WTC11 (cell line): ENCODE results near the gene DNASE2B. TPM values are rescaled to one million over a fixed set of nuclear protein-coding genes. Genes with fewer than 3 reads are reported as not detected.

Source experiments
- ATAC-seq: fragments of 200-7000 bp; cut with Tn5 transposase; 2 replicates; pipeline ENCODE4 v1.10.0; 2021; ENCODE audit warnings: mild to moderate bottlenecking, moderate library complexity
- CTCF ChIA-PET: fragments of 300-600 bp; sonication (Branson Sonifier 250); formaldehyde crosslinking; loops from one replicate; lab custom pipeline; 2021; ENCODE audit warnings: antibody characterized with exemption; lab: Charles Lee
- POLR2A ChIA-PET: fragments of 350-600 bp; sonication (Branson Sonifier 250); formaldehyde crosslinking; loops from one replicate; lab custom pipeline; 2021; ENCODE audit warnings: antibody characterized with exemption; lab: Charles Lee
- DNase-seq: peaks from one replicate; pipeline ENCODE4 v3.0.0; 2021; ENCODE audit warnings: low spot score
- H3K27ac Mint-ChIP-seq: 2 replicates; pipeline ENCODE4 v1.8.0; 2021; ENCODE audit warnings: mixed read lengths
- H3K27me3 Mint-ChIP-seq: 2 replicates; pipeline ENCODE4 v1.8.0; 2021; ENCODE audit warnings: low read depth, mild to moderate bottlenecking, moderate library complexity, mixed read lengths
- H3K36me3 Mint-ChIP-seq: 2 replicates; pipeline ENCODE4 v1.8.0; 2021; ENCODE audit warnings: mixed read lengths
- H3K4me1 Mint-ChIP-seq: 2 replicates; pipeline ENCODE4 v1.8.0; 2022; ENCODE audit warnings: mixed read lengths
- H3K4me3 Mint-ChIP-seq: 2 replicates; pipeline ENCODE4 v1.8.0; 2021; ENCODE audit warnings: mild to moderate bottlenecking, moderate library complexity, mixed read lengths
- H3K9me3 Mint-ChIP-seq: 2 replicates; pipeline ENCODE4 v1.8.0; 2021; ENCODE audit warnings: mixed read lengths
- EMX1 ChIP-seq: fragments of 250-450 bp; sonication (Bioruptor Pico); IDR thresholded peaks from 2 replicates; pipeline ENCODE4 v1.8.0; 2021; ENCODE audit warnings: mild to moderate bottlenecking
- ESRRA ChIP-seq: sonication (generic); formaldehyde crosslinking; IDR thresholded peaks from 2 replicates; pipeline ENCODE4 v1.8.1; 2022; ENCODE audit warnings: mild to moderate bottlenecking, missing genetic modification reagents, borderline replicate concordance
- FOXP1 ChIP-seq: sonication (generic); formaldehyde crosslinking; IDR thresholded peaks from 2 replicates; pipeline ENCODE4 v1.8.0; 2022; ENCODE audit warnings: missing genetic modification reagents, mild to moderate bottlenecking, moderate library complexity, borderline replicate concordance
- HMGXB4 ChIP-seq: sonication (generic); formaldehyde crosslinking; IDR thresholded peaks from 2 replicates; pipeline ENCODE4 v1.8.1; 2023; ENCODE audit warnings: mild to moderate bottlenecking, moderate library complexity, missing genetic modification reagents
- MXD4 ChIP-seq: fragments of 250-450 bp; sonication (Bioruptor Pico); IDR thresholded peaks from 2 replicates; pipeline ENCODE4 v1.8.0; 2021; ENCODE audit warnings: mild to moderate bottlenecking, moderate library complexity, borderline replicate concordance
- NFYB ChIP-seq: sonication (generic); formaldehyde crosslinking; conservative IDR thresholded peaks from 2 replicates; pipeline ENCODE4 v1.8.0; 2022; ENCODE audit warnings: low read depth, missing genetic modification reagents
- NR3C1 ChIP-seq: sonication (generic); formaldehyde crosslinking; conservative IDR thresholded peaks from 2 replicates; pipeline ENCODE4 v1.8.1; 2023; ENCODE audit warnings: low read depth, mild to moderate bottlenecking, missing genetic modification reagents
- TP53 ChIP-seq: sonication (generic); formaldehyde crosslinking; IDR thresholded peaks from 2 replicates; pipeline ENCODE4 v1.8.1; 2023; ENCODE audit warnings: mild to moderate bottlenecking, missing genetic modification reagents
- ZNF396 ChIP-seq: fragments of 250-450 bp; sonication (Bioruptor Pico); IDR thresholded peaks from 2 replicates; pipeline ENCODE4 v1.8.0; 2021; ENCODE audit warnings: mild to moderate bottlenecking, moderate library complexity, borderline replicate concordance
- ZNF671 ChIP-seq: fragments of 250-450 bp; sonication (Bioruptor Pico); IDR thresholded peaks from 2 replicates; pipeline ENCODE4 v1.8.0; 2021; ENCODE audit warnings: mild to moderate bottlenecking
- total RNA-seq: library from RNA; stranded (reverse); gene quantifications from 3 replicates; pipeline ENCODE4 v1.2.3, GENCODE V29; 2021
- TF ChIP-seq, protein P1 (sequence below): sonication (generic); formaldehyde crosslinking; IDR thresholded peaks from 2 replicates; pipeline ENCODE4 v1.8.0; 2022; ENCODE audit warnings: missing genetic modification reagents
- TF ChIP-seq, protein P2 (sequence below): fragments of 250-450 bp; sonication (Bioruptor Pico); IDR thresholded peaks from 2 replicates; pipeline ENCODE4 v2.1.2; 2022; ENCODE audit warnings: mild to moderate bottlenecking, moderate library complexity
- TF ChIP-seq, protein P3 (sequence below): sonication (generic); formaldehyde crosslinking; IDR thresholded peaks from 2 replicates; pipeline ENCODE4 v1.8.0; 2023; ENCODE audit warnings: missing genetic modification reagents, mild to moderate bottlenecking, borderline replicate concordance
- TF ChIP-seq, protein P4 (sequence below): sonication (generic); formaldehyde crosslinking; IDR thresholded peaks from 2 replicates; pipeline ENCODE4 v1.8.1; 2022; ENCODE audit warnings: missing genetic modification reagents, borderline replicate concordance
- TF ChIP-seq, protein P5 (sequence below): fragments of 250-450 bp; sonication (Bioruptor Pico); IDR thresholded peaks from 2 replicates; pipeline ENCODE4 v1.9.0; 2021; ENCODE audit warnings: mild to moderate bottlenecking
- TF ChIP-seq, protein P6 (sequence below): sonication (generic); formaldehyde crosslinking; IDR thresholded peaks from 2 replicates; pipeline ENCODE4 v1.8.1; 2022; ENCODE audit warnings: mild to moderate bottlenecking, moderate library complexity, missing genetic modification reagents
- TF ChIP-seq, protein P7 (sequence below): sonication (generic); formaldehyde crosslinking; conservative IDR thresholded peaks from 2 replicates; pipeline ENCODE4 v1.8.1; 2022; ENCODE audit warnings: mild to moderate bottlenecking, missing genetic modification reagents
- TF ChIP-seq, protein P8 (sequence below): sonication (generic); formaldehyde crosslinking; IDR thresholded peaks from 2 replicates; pipeline ENCODE4 v1.8.0; 2022; ENCODE audit warnings: mild to moderate bottlenecking, missing genetic modification reagents

The DNASE2B gene
- total RNA-seq, 1 experiment from 2014 or later: 0.15 TPM

- CTCF ChIA-PET: no interaction called here
- no peaks in the 10 kb centered on the region; the same call in 1 of the 2 replicates for H3K27me3 Mint-ChIP-seq
- DNase-seq (no peak), ATAC-seq (no peak)
- POLR2A ChIA-PET: no interaction called here
- H3K9me3 Mint-ChIP-seq: peaks cover 17% of the 10 kb centered on the region
- H3K4me3 Mint-ChIP-seq: no peak overlapping the region
- no peaks in the 10 kb centered on the region for H3K4me1 Mint-ChIP-seq
- TF ChIP-seq, protein P1, sequence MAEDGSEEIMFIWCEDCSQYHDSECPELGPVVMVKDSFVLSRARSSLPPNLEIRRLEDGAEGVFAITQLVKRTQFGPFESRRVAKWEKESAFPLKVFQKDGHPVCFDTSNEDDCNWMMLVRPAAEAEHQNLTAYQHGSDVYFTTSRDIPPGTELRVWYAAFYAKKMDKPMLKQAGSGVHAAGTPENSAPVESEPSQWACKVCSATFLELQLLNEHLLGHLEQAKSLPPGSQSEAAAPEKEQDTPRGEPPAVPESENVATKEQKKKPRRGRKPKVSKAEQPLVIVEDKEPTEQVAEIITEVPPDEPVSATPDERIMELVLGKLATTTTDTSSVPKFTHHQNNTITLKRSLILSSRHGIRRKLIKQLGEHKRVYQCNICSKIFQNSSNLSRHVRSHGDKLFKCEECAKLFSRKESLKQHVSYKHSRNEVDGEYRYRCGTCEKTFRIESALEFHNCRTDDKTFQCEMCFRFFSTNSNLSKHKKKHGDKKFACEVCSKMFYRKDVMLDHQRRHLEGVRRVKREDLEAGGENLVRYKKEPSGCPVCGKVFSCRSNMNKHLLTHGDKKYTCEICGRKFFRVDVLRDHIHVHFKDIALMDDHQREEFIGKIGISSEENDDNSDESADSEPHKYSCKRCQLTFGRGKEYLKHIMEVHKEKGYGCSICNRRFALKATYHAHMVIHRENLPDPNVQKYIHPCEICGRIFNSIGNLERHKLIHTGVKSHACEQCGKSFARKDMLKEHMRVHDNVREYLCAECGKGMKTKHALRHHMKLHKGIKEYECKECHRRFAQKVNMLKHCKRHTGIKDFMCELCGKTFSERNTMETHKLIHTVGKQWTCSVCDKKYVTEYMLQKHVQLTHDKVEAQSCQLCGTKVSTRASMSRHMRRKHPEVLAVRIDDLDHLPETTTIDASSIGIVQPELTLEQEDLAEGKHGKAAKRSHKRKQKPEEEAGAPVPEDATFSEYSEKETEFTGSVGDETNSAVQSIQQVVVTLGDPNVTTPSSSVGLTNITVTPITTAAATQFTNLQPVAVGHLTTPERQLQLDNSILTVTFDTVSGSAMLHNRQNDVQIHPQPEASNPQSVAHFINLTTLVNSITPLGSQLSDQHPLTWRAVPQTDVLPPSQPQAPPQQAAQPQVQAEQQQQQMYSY (CRISPR knock-in tag): no peak
- no peaks in the 10 kb centered on the region for H3K36me3 Mint-ChIP-seq
- H3K27ac Mint-ChIP-seq: no peak overlapping the region
These were observed 30.9 kb downstream of the DNASE2B start for GRCh38 chr1:84429231-84429630.

- ATAC-seq (no peak), DNase-seq (no peak)
- no peaks in the 10 kb centered on the region for H3K36me3 Mint-ChIP-seq
- no peak for TF ChIP-seq MXD4 (CRISPR knock-in tag)
- TF ChIP-seq, protein P2, sequence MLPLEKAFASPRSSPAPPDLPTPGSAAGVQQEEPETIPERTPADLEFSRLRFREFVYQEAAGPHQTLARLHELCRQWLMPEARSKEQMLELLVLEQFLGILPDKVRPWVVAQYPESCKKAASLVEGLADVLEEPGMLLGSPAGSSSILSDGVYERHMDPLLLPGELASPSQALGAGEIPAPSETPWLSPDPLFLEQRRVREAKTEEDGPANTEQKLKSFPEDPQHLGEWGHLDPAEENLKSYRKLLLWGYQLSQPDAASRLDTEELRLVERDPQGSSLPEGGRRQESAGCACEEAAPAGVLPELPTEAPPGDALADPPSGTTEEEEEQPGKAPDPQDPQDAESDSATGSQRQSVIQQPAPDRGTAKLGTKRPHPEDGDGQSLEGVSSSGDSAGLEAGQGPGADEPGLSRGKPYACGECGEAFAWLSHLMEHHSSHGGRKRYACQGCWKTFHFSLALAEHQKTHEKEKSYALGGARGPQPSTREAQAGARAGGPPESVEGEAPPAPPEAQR (CRISPR knock-in tag): no peak
- no peak for TF ChIP-seq ESRRA (CRISPR knock-in tag)
- TF ChIP-seq NFYB: no peak
- TF ChIP-seq, protein P3, sequence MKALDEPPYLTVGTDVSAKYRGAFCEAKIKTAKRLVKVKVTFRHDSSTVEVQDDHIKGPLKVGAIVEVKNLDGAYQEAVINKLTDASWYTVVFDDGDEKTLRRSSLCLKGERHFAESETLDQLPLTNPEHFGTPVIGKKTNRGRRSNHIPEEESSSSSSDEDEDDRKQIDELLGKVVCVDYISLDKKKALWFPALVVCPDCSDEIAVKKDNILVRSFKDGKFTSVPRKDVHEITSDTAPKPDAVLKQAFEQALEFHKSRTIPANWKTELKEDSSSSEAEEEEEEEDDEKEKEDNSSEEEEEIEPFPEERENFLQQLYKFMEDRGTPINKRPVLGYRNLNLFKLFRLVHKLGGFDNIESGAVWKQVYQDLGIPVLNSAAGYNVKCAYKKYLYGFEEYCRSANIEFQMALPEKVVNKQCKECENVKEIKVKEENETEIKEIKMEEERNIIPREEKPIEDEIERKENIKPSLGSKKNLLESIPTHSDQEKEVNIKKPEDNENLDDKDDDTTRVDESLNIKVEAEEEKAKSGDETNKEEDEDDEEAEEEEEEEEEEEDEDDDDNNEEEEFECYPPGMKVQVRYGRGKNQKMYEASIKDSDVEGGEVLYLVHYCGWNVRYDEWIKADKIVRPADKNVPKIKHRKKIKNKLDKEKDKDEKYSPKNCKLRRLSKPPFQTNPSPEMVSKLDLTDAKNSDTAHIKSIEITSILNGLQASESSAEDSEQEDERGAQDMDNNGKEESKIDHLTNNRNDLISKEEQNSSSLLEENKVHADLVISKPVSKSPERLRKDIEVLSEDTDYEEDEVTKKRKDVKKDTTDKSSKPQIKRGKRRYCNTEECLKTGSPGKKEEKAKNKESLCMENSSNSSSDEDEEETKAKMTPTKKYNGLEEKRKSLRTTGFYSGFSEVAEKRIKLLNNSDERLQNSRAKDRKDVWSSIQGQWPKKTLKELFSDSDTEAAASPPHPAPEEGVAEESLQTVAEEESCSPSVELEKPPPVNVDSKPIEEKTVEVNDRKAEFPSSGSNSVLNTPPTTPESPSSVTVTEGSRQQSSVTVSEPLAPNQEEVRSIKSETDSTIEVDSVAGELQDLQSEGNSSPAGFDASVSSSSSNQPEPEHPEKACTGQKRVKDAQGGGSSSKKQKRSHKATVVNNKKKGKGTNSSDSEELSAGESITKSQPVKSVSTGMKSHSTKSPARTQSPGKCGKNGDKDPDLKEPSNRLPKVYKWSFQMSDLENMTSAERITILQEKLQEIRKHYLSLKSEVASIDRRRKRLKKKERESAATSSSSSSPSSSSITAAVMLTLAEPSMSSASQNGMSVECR: no peak
- TF ChIP-seq TP53 (CRISPR knock-in tag): no peak
- TF ChIP-seq, protein P4, sequence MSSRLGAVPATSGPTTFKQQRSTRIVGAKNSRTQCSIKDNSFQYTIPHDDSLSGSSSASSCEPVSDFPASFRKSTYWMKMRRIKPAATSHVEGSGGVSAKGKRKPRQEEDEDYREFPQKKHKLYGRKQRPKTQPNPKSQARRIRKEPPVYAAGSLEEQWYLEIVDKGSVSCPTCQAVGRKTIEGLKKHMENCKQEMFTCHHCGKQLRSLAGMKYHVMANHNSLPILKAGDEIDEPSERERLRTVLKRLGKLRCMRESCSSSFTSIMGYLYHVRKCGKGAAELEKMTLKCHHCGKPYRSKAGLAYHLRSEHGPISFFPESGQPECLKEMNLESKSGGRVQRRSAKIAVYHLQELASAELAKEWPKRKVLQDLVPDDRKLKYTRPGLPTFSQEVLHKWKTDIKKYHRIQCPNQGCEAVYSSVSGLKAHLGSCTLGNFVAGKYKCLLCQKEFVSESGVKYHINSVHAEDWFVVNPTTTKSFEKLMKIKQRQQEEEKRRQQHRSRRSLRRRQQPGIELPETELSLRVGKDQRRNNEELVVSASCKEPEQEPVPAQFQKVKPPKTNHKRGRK (CRISPR knock-in tag): no peak
- no peak for TF ChIP-seq ZNF396 (CRISPR knock-in tag)
- TF ChIP-seq, protein P5, sequence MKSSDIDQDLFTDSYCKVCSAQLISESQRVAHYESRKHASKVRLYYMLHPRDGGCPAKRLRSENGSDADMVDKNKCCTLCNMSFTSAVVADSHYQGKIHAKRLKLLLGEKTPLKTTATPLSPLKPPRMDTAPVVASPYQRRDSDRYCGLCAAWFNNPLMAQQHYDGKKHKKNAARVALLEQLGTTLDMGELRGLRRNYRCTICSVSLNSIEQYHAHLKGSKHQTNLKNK (CRISPR knock-in tag): no peak
- no peak for TF ChIP-seq EMX1 (CRISPR knock-in tag)
- TF ChIP-seq, protein P6, sequence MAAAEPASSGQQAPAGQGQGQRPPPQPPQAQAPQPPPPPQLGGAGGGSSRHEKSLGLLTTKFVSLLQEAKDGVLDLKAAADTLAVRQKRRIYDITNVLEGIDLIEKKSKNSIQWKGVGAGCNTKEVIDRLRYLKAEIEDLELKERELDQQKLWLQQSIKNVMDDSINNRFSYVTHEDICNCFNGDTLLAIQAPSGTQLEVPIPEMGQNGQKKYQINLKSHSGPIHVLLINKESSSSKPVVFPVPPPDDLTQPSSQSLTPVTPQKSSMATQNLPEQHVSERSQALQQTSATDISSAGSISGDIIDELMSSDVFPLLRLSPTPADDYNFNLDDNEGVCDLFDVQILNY (CRISPR knock-in tag): no peak
- TF ChIP-seq, protein P7, sequence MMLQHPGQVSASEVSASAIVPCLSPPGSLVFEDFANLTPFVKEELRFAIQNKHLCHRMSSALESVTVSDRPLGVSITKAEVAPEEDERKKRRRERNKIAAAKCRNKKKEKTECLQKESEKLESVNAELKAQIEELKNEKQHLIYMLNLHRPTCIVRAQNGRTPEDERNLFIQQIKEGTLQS (CRISPR knock-in tag): no peak
- TF ChIP-seq HMGXB4 (CRISPR knock-in tag): no peak
- TF ChIP-seq, protein P8, sequence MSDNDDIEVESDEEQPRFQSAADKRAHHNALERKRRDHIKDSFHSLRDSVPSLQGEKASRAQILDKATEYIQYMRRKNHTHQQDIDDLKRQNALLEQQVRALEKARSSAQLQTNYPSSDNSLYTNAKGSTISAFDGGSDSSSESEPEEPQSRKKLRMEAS (CRISPR knock-in tag): no peak
- no peak for TF ChIP-seq NR3C1
- no peak for TF ChIP-seq ZNF671 (CRISPR knock-in tag)
- no peak for TF ChIP-seq FOXP1
- H3K9me3 Mint-ChIP-seq: peaks cover 17% of the 10 kb centered on the region
- CTCF ChIA-PET: interaction anchor here (0.5 kb wide), 1 partner anchor 207 kb away, joined by 3 read pairs; no protein-coding TSS in a partner anchor
- no peak overlapping the region for H3K27ac Mint-ChIP-seq
- H3K27me3 Mint-ChIP-seq: no peaks in the 10 kb centered on the region; the same call in 1 of the 2 replicates
- POLR2A ChIA-PET: no interaction called here
- no peaks in the 10 kb centered on the region for H3K4me1 Mint-ChIP-seq
- H3K4me3 Mint-ChIP-seq: no peak overlapping the region
These were observed 32.3 kb downstream of the DNASE2B start for GRCh38 chr1:84430546-84430945.
